Endometrium (tissue), 2 donors: ENCODE data around the gene RNF208.

Experiments used
- FAIRE-seq: peaks from 2 replicates; lab custom pipeline; 2012; peaks lifted over from hg19 to GRCh38; lab: Jason Lieb, UNC
- donor health status: control.
- donor health status: control.

The RNF208 gene

DNA sequence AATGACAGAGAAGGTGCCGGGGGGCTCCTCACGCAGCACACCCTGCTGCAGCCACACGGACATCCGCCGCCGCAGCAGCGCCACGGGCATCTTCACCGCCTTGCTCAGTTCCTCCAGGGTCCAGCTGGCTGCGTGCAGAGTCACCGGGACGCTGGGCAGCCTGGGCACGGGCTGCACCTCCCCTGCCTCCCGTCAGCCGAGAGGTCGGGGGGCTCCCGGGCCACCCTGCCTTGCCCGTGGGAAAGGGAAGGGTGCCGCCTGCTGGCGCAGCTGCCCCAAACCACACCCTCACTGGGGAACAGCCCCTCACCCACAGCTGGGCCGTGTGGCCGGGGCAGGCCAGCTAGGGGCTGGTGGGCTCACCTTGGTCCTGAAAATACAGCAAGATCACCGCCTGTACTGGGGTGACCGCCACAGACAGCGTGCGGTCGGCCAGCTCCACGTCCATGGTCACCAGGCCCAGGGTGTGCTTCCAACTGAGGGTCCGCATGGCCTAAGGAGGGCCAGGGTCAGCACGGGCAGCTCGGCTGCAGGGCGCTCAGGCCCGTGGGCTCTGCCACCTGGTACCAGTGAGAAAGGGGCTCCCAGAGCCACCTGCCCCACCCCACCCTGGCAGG, 46.6 kb downstream of the RNF208 start:
- no peak for FAIRE-seq

DNA sequence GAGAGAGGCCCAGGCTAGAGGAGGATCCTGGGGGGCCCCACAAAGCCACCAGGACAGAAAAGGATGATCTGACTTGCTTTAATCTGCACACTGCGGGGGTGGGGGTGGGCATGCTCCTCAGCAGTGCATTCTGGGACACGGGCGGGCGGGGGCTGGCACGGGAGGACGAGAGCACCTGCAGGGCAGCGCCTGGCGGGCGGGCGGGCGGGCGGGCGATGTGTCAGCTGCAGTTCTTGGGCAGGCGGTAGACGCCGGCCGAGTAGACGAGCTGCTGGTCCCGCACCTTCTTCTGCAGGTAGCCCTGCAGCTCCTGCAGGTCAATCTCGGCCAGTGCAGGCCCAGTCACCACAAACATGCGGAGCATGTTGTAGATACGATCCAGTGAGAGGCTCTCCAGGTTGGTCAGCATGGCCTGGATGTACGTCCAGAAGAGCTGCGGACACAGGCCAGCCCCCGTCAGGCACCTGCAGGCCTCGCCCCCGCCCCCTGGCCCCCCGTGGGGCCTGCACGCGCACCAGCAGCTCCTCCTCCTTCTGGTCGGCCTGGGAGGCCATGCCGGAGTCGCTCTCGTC, 47.2 kb downstream of the RNF208 start:
- FAIRE-seq, result no peak

DNA sequence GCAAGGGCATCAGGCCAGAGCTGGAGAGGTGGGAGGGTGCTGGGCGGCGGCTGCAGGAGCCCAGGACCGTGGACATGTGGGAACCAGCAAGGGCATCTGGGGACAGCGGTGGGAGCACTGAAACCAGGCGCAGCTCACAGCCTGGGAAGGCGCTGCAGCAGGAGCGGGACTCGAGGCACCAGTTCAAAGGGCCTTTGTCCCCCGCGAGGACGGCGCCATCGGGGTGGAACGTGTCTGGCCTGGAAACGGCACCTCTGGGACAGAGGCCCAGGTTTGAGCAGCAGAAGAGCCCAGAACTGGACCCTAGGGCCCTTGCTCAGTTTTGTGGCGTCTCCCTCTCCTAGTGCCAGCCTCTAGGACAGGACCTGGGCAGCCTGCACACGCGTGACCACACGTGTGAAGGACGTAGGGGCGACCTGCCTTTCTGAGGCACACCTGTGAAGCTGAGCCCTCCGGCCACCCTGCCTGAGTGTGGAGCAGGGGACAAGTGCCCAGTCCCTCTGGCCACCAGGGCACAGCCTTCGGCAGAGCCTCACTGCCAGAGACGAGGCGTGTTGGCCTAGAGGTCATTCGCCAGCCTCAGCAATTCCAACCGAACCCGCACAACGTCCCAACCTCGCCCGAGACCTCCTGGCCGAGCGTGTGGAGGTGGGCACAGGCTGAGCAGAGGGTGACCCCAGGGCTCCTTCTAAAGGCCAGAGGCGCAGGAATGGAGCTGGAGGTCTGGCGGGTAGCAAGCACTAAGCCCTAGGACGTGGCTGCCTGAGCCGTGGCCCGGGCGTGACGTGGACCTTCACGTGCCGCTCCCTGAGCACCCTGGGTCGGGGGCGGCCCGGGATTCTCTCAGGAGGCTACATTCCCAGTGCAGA, 48.0 kb downstream of the RNF208 start:
- FAIRE-seq, result no peak

DNA sequence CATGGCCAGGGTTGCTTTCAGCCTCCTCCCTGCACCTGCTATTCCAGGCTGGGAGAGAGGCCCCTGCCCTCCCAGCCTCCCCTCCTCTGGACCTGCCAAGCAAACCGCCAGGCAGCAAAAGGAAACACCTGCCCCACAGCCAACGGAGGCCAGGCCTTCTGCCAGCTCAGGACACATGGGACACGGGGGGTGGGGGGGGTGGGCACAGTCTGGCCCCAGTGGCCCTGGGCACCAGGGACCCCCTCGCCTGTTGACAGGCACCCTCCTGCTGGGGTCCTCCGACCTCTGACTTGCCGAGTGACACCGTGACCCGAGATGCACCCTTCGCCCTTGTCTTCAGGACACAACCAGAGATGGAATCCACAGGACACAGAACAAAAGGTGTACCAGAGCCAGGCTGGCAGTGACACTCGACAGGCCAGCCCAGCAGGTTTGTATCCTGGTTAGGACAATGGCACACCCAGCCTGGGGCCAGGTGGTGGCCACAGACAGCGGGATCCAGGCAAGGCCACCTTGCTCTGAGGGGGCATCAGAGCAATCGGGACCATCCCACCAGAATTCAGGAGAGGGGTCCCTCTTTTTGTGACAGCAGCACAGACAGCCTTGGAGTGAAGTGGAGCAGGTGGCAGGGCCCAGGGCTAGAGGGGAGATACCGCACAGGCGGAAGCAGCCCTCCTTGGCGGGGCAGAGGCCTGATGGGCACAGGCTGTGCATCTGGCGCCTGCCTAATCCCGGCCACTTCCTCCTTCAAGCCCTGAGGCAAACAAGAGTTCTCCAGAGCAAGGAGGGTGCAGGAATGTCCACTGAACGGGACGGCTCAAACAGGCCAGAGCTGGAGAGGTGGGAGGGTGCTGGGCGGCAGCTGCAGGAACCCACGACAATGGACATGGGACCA, 48.9 kb downstream of the RNF208 start:
- FAIRE-seq, result no peak

DNA sequence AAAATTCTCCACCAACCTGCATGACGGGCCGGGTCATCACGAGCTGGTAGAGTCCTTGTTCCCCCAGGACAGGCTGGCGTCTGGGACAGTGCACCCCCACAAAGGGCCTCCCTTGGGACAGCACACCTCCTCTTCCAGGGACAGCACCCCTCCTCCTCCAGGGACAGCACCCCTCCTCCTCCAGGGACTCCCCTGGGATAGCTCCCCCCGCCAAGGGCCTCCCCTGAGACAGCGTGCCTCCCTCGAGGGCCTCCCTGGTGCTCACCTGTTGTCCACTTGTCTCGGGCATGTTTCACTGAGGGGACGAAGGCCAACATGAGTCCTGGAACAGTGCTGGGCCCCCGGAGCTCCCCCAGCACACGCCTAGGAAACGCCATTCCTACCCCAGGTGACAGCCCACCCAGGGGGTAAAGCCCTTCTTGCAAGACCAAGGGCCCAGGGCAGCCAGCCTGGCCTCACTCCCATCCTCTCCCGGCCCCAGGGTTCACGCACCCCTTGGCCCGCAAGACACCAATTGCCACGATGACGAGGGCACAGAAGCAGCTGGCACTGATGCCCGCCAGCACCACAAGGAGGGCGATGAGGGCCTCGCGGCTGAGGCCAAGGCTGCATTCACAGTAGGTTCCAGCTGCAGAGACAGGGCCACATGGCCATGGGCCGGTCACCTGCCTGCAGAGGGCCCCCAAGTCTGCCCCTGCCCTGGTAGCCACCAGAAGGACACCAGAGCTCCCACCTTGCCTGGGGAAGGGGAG, 50.7 kb downstream of the RNF208 start:
- no peak for FAIRE-seq

GRCh38 chr9:137170486-137171148, 51.4 kb downstream of the RNF208 start:
- no peak for FAIRE-seq
